ENCODE data around the gene CARS2.

DNA sequence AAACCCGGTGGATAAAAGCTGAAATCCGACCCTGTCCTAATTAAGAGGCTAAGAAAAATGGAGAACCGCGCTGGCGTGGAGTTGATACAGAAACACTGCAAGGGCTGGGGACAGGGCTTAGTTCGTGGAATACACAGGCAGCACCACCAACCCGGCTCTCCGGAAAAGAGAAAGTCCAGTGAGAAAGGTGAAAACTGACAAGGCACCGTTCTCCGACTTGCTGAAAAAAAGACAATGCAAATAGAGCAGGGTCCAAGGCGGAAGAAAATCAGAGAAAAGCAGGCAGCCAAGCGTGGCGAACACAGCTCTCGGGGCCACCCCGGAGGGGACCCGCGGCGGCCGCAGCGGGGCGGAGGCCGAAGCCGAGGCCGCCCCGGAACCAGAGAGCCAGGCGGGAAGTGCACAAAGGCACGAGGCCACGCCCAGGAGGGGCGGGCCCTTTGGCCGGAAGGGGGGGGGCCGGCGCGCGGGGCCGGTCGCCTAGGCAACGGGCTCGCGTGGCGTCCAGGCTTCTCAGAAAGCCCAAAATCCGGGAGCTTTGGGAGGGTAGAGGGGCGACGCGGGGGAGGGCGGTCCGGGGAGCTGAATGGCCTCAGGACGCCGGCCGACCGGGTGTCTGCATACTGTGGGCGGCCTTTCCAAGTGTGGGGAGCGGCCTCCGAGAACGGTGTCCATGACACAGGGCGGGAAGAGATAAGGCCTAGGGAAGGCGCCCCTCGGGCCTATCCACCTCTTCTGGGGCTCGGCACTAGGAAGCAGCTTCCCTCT lies 6.3 kb upstream of the CARS2 start:
- TF ChIP-seq EZH2 (IDR thresholded peaks at IDR 0.05; ENCODE audit: insufficient read depth, poor library complexity, severe bottlenecking) (no peak), EZH2phosphoT487 (IDR thresholded peaks at IDR 0.05; ENCODE audit: insufficient read depth, low read depth) (no peak)
